K562 (cell line): ENCODE data around the gene FKBP8. TPM values are rescaled to one million over a fixed set of nuclear protein-coding genes. Genes with fewer than 3 reads are reported as not detected.

Source experiments
- BDP1 ChIP-seq: IDR thresholded peaks from 3 replicates; pipeline ENCODE4 v1.6.1; 2011; ENCODE audit not compliant: insufficient read length, insufficient read depth
- CREB1 ChIP-seq, 2 experiments: sonication (generic) in 1 of 2; formaldehyde crosslinking in 1 of 2; IDR thresholded peaks; 2 replicates each; pipeline versions ENCODE4 v1.6.1 to v1.8.0; 2012 to 2022; ENCODE audit warnings: inconsistent platforms in 1 of 2, mild to moderate bottlenecking in 1 of 2, missing genetic modification reagents in 1 of 2, moderate library complexity in 1 of 2
- FOXJ2 ChIP-seq: fragments of 200-800 bp; sonication (Bioruptor generic); IDR thresholded peaks from 2 replicates; pipeline ENCODE4 v1.6.1; 2016; ENCODE audit warnings: missing genetic modification characterization, missing compliant biosample characterization
- HMGN3 ChIP-seq: IDR thresholded peaks from 2 replicates; pipeline ENCODE4 v1.6.1; 2011; ENCODE audit warnings: borderline replicate concordance, low read depth, mild to moderate bottlenecking, mixed read lengths, low read length; ENCODE audit not compliant: insufficient read length; ENCODE audit errors: extremely low read depth
- MEIS2 ChIP-seq: fragments of 450-650 bp; IDR thresholded peaks from 2 replicates; pipeline ENCODE4 v1.6.1; 2014; ENCODE audit warnings: mild to moderate bottlenecking; ENCODE audit not compliant: partially characterized antibody
- NFIC ChIP-seq: fragments of 450-650 bp; IDR thresholded peaks from 2 replicates; pipeline ENCODE4 v1.6.1; 2017; ENCODE audit warnings: mild to moderate bottlenecking, inconsistent platforms
- PPARD ChIP-seq: fragments of 250-450 bp; sonication (Bioruptor Pico); IDR thresholded peaks from 2 replicates; pipeline ENCODE4 v1.8.0; 2022; ENCODE audit warnings: inconsistent platforms, mild to moderate bottlenecking, moderate library complexity
- PRDM10 ChIP-seq: fragments of 450-650 bp; IDR thresholded peaks from 2 replicates; pipeline ENCODE4 v1.6.1; 2018; ENCODE audit not compliant: partially characterized antibody
- SMARCB1 ChIP-seq: IDR thresholded peaks from 2 replicates; pipeline ENCODE4 v1.6.1; 2011; ENCODE audit warnings: improper control_type of control experiment, low read depth; ENCODE audit not compliant: insufficient read length
- SPI1 ChIP-seq: IDR thresholded peaks from 2 replicates; pipeline ENCODE4 v1.6.1; 2011; ENCODE audit warnings: low read depth, low read length, control low read depth, borderline replicate concordance
- TCFL5 ChIP-seq: fragments of 250-450 bp; sonication (Bioruptor Pico); conservative IDR thresholded peaks from 2 replicates; pipeline ENCODE4 v1.6.1; 2021; ENCODE audit warnings: mild to moderate bottlenecking, moderate library complexity, matching md5 sums
- ZNF592 ChIP-seq: fragments of 450-650 bp; IDR thresholded peaks from 2 replicates; pipeline ENCODE4 v1.6.1; 2017; ENCODE audit warnings: antibody characterized with exemption, mild to moderate bottlenecking
- ZNF609 ChIP-seq: sonication (generic); formaldehyde crosslinking; IDR thresholded peaks from 2 replicates; pipeline ENCODE4 v1.8.1; 2023; ENCODE audit warnings: missing genetic modification reagents, mild to moderate bottlenecking, borderline replicate concordance
- polyA plus RNA-seq, 8 experiments: library from polyadenylated mRNA; depleted of rRNA in 4 of 8; stranded (reverse) in 5 of 8; unstranded in 3 of 8; fragments of >200 nt; fragmentation: Nextera tagmentation in 2 of 8; fragmentation: Illumina TruSeq in 1 of 8; extraction: Ambion mirVana in 2 of 8; extraction: Trizol in 1 of 8; gene quantifications; 2 replicates each; pipeline versions ENCODE4 v1.2.1 to v1.2.3, GENCODE V29; 2011 to 2014; ENCODE audit warnings: inconsistent platforms in 1 of 8, missing spikeins in 1 of 8
- total RNA-seq, 7 experiments: library from RNA; depleted of rRNA in 6 of 7; stranded (reverse); fragments of >200 nt in 6 of 7; fragmentation: Illumina TruSeq in 2 of 7; extraction: Trizol in 2 of 7; gene quantifications; 2 replicates each; pipeline versions ENCODE4 v1.2.1 to v1.2.3, GENCODE V29; 2011 to 2021; ENCODE audit warnings: low replicate concordance in 1 of 7

Gene FKBP8
- total and polyA plus RNA-seq, 9 of the 15 experiments (the other 6 are each of a cell fraction or from before 2014, with no cell fraction given), result 0.46 to 236 (median 104) TPM

- TF ChIP-seq ZNF609 (CRISPR knock-in tag), result no peak
- TF ChIP-seq BDP1, result no peak
- 0 out of 2 replicates have a peak, but pooled peaks have one; percentile 20 for TF ChIP-seq SPI1
- no peak for TF ChIP-seq HMGN3
- TF ChIP-seq FOXJ2 (tag), result peak; percentile 51; the same call in 1 of the 2 replicates
- TF ChIP-seq PRDM10, result no peak
- TF ChIP-seq NFIC, result peak; percentile 33; the same call in 1 of the 2 replicates
- TF ChIP-seq SMARCB1, result no peak
- peak; percentile 63 for TF ChIP-seq MEIS2
- no peak for TF ChIP-seq ZNF592
- TF ChIP-seq TCFL5, result no peak
- peak; percentile 46 for TF ChIP-seq CREB1 (IDR thresholded peaks at IDR 0.05)
- no peak for TF ChIP-seq CREB1 (CRISPR knock-in tag; IDR thresholded peaks at IDR 0.05)
- TF ChIP-seq PPARD (CRISPR knock-in tag), result no peak
Measured at GRCh38 chr19:18514800-18515682, 28.3 kb downstream of the FKBP8 start (continued).
